ENCODE measurements around the gene KRTAP10-1. TPM values are rescaled to one million over a fixed set of nuclear protein-coding genes. Genes with fewer than 3 reads are reported as not detected.
A peak's percentile ranks its signal among the peaks of the same experiment; 100 is the strongest.

Gene KRTAP10-1, protein sequence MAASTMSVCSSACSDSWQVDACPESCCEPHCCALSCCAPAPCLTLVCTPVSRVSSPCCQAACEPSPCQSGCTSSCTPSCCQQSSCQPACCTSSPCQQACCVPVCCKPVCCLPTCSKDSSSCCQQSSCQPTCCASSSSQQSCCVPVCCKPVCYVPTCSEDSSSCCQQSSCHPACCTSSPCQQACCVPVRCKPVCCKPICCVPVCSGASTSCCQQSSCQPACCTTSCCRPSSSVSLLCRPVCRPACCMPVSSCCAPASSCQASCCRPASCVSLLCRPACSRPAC
- total RNA-seq (not detected), polyA plus RNA-seq (not detected)
- long read RNA-seq, donor 1, result 0 reads
- long read RNA-seq, donor 2, result 0 reads
- long read RNA-seq, donor 3, result 0 reads

GRCh38 chr21:44539991-44540666 lies at the start of gene KRTAP10-1:
KRTAP10-1 (minus strand) TSS chr21:44540195; CDS start chr21:44540150, 45 bp downstream.
- no peaks in the 10 kb centered on the region for H3K4me1 ChIP-seq (ENCODE audit: insufficient read depth)
- no peak within 1 kb of the TSS for H3K27ac ChIP-seq
- no peak within 1 kb of the TSS for H3K4me3 ChIP-seq
- intact Hi-C loops (cut with DNase I), result no loop called here
- H3K27me3 ChIP-seq, result no peaks in the 10 kb centered on the region
- peak in 1 of 5 donors; percentile 3 for DNase-seq
- 47 to 57% (median 51%) methylated on average over 20 to 21 of the region's 21 CpGs for WGBS, 3 donors
- no peaks in the 10 kb centered on the region for H3K9me3 ChIP-seq
- TF ChIP-seq POLR2A (IDR thresholded peaks at IDR 0.05) (no peak), CTCF (IDR thresholded peaks at IDR 0.05) (no peak), EP300 (IDR thresholded peaks at IDR 0.05) (no peak)
- no peaks in the 10 kb centered on the region for H3K36me3 ChIP-seq

DNA sequence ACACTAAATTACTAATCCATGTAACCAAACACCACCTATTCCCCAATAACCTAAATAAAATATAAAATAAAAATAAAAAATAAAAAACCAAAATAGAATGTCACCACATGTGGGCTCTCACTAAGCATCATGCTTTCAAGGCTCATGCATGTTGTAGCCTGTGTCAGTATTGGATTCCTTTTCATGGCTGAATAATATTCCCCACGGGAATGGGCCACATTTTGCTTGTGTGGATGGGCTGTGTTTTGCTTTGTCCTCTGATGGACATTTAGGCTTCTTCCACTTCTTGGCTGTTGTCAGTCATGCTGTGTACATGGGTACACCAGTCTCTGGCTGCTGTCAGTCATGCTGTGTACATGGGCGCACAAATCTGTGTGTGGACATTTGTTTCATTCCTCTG lies 49.1 kb upstream of the KRTAP10-1 start:
- no peak overlapping the region for H3K4me3 ChIP-seq
- WGBS, 3 donors, result 89 to 97% (median 90%) methylated on average over 2 of the region's 2 CpGs
- no peak for DNase-seq
- H3K9me3 ChIP-seq, result no peaks in the 10 kb centered on the region
- no peak overlapping the region for H3K27ac ChIP-seq
- no peaks in the 10 kb centered on the region for H3K27me3 ChIP-seq
- H3K36me3 ChIP-seq, result no peaks in the 10 kb centered on the region
- intact Hi-C loops (cut with DNase I), result no loop called here
- no peaks in the 10 kb centered on the region for H3K4me1 ChIP-seq (ENCODE audit: insufficient read depth)
- TF ChIP-seq EP300 (IDR thresholded peaks at IDR 0.05) (no peak), CTCF (IDR thresholded peaks at IDR 0.05) (no peak), POLR2A (IDR thresholded peaks at IDR 0.05) (no peak)

GRCh38 chr21:44585892-44586291 lies 45.9 kb upstream of the KRTAP10-1 start:
- 85 to 92% (median 86%) methylated on average over 3 of the region's 3 CpGs for WGBS, 3 donors
- intact Hi-C loops (cut with DNase I), result no loop called here
- H3K27me3 ChIP-seq, result no peaks in the 10 kb centered on the region
- H3K36me3 ChIP-seq, result no peaks in the 10 kb centered on the region
- H3K27ac ChIP-seq, result no peak overlapping the region
- TF ChIP-seq POLR2A (IDR thresholded peaks at IDR 0.05) (no peak), CTCF (IDR thresholded peaks at IDR 0.05) (no peak), EP300 (IDR thresholded peaks at IDR 0.05) (no peak)
- no peak overlapping the region for H3K4me3 ChIP-seq
- DNase-seq, result no peak
- no peaks in the 10 kb centered on the region for H3K9me3 ChIP-seq
- H3K4me1 ChIP-seq (ENCODE audit: insufficient read depth), result no peaks in the 10 kb centered on the region

GRCh38 chr21:44583800-44584147 lies 43.8 kb upstream of the KRTAP10-1 start:
- Histone ChIP-seq H3K9me3 (no peaks in the 10 kb centered on the region), H3K27me3 (no peaks in the 10 kb centered on the region), H3K36me3 (no peaks in the 10 kb centered on the region), H3K4me3 (no peak overlapping the region), H3K27ac (no peak overlapping the region), H3K4me1 (ENCODE audit: insufficient read depth) (no peaks in the 10 kb centered on the region)
- DNase-seq, result no peak
- 76 to 80% (median 78%) methylated on average over 6 of the region's 6 CpGs for WGBS, 3 donors
- TF ChIP-seq POLR2A (IDR thresholded peaks at IDR 0.05), result no peak
- no peak for TF ChIP-seq EP300 (IDR thresholded peaks at IDR 0.05)
- TF ChIP-seq CTCF (IDR thresholded peaks at IDR 0.05), result no peak
- intact Hi-C loops (cut with DNase I), result no loop called here

Data from ovary (tissue), 10 donors.